AML-193 (cell line): Measurements from ENCODE around the gene HTATSF1.

Experiments
- DNase-seq, 2 experiments: peaks; one replicate each; lab custom pipeline; 2025; lab: John Stamatoyannopoulos, UW

Gene HTATSF1

GRCh38 chrX:136497556-136498052 is at the start of gene HTATSF1:
Gene HTATSF1, plus strand, starts transcription at chrX:136497592. Its CDS starts 93 bp downstream, at chrX:136497685.
- no peak for DNase-seq

DNA sequence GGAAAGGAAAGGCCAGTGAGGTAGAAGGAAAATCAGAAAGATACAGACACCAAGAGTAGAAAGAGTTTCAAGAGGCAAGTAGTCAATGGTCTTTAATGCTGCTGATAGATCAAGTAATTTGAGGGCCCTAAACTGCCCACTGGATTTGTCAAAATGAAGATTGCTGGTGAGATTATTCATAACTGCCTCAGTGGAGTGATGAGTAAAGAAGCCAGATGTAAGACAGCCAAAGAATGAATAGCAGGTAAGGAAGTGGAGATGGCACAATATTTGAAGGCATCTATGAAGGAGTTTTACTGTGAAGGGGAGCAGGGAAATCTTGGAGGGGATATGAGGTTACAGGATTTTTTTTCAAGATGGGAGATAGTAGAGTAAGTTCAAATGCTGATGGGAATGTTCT is 49.4 kb upstream of the HTATSF1 start:
- no peak for DNase-seq

DNA sequence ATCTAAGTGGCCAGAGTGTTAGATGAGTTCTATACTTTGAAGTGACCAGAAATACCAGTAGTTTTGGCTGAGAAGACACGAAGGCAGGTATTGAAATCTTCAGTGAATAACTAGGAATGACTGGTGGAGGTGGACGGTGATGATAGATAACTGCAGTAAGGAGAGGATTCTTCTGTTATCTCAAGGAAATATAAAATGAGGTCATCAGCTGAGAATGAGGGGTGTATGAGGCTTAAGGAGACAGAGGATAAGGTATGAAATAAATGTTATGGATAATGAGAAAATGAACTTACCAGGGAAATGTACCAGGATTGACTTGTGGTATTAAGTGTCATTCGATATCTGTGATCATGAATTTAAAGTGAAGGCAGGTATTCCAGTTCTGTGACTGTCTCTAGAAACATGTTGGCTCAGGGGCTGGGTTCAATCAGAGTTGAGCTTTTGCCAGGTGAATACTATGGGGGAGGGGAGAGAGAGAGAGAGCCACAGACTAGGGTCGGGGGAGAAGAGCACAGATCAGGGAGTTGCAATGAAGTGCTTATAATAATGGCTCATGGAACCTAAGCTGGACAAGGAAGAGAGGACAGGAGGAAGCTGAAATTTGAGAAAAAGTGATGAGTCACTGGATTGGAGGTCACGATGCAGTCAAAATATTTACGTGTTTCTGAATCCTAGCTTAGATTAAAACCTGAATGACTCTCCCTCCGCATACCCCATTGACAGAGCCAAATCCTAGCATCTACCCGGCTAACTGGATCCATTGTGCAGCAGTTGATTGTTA is 47.2 kb upstream of the HTATSF1 start:
- DNase-seq = no peak

- DNase-seq = no peak
Observed at GRCh38 chrX:136452614-136453013, 44.8 kb upstream of the HTATSF1 start.

DNA sequence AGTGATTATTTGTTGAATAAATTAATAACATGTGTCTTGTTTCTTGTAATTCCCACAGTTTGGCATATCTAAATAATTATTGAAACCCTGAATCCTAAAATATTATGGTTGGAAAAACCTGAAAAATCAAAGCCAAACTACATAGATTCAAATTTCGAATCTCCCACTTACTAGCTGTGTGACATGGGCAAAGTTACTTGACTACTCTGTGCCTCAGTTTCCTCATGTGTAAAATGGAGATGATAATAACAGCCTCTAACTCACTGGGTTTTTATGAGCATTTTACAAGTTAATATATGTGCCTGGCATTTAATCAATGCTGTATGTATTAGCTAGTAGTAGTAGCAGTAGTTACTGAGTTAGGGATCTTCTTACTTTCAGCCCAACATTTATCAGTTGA is 44.3 kb upstream of the HTATSF1 start:
- DNase-seq = no peak

GRCh38 chrX:136453771-136454170 is 43.6 kb upstream of the HTATSF1 start:
- no peak for DNase-seq

DNA sequence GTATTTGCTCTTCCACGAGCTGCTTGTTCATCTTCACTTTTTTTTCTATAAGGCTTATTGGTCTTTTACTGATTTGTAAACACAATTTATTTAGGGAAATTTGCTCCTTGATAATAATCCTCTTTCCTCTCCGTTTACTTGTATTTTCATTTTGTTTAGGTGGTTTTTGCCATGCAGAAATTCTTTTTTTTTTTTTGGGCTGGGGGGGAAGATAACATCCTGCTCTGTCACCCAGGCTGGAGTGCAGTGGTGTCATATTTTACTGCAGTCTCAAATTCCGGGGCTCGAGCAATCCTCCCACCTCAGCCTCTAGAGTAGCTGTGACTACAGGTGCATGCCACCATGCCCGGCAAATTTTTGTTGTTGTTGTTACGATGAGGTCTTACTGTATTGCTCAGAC is 41.3 kb upstream of the HTATSF1 start:
- no peak for DNase-seq

DNA sequence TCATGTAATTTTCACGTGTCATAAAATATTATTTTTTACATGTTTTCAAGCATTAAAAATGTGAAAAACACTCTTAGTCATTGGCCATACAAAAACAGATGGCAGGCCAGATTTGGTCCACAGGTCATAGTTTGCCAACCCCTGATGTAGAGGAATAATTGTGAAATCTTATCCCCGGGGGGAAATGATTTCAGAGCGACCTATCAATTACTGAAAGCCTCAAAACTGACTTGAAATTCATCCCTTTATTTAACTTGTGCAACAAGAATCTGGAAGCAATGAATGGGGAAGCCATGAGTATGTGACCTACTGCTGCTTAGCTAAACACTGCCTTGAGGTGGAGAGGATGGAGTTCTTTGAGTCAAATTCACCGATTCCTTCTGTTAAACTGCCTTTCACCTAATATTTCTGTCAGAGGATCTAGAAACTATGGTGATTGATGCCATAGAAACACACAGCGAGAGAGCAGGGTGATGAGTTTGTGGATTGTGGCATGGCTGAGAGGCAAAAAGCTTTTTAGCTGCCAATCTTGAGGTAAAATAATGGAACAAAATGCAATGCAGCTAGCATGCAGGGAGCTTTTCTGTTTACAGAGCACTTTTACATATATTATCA is 40.0 kb upstream of the HTATSF1 start:
- no peak for DNase-seq

GRCh38 chrX:136464589-136464988 is 32.8 kb upstream of the HTATSF1 start:
- no peak for DNase-seq

- no peak for DNase-seq
Observed at GRCh38 chrX:136467303-136467702, 30.1 kb upstream of the HTATSF1 start.

DNA sequence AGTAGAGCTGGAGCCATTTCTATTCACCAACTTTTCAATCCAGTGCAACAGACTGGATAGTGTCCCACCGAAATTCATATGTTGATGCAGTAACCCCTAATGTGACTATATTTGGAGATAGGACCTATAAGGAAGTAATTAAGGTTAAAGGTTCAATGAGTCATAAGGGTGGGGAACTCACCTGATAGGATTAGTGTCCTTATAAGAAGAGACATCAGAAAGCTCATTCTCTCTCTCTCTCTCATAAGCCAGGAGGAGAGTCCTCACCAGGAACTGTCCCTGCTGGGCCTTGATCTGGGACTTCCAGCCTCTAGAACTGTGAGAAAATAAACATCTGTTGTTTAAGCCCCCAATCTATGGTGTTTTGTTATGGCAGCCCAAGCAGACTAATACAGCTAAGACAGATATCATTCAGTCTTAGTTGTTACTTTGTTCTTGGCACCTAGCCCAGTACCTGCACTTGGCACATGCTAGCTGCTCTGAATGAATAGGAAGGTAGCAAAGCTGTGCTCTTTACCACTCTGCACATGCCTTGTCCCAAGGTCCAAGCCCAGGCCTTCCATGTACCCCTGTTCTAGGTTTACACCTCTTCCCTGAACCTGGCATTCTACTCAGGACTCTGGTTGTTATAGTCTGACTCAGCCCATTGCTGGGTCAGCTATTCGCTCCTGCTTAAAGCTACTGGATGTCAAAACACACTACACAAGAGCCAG is 28.8 kb upstream of the HTATSF1 start:
- no peak for DNase-seq

GRCh38 chrX:136473663-136474062 is 23.7 kb upstream of the HTATSF1 start:
- peak in 1 of 2 experiments; percentile 2 for DNase-seq

DNA sequence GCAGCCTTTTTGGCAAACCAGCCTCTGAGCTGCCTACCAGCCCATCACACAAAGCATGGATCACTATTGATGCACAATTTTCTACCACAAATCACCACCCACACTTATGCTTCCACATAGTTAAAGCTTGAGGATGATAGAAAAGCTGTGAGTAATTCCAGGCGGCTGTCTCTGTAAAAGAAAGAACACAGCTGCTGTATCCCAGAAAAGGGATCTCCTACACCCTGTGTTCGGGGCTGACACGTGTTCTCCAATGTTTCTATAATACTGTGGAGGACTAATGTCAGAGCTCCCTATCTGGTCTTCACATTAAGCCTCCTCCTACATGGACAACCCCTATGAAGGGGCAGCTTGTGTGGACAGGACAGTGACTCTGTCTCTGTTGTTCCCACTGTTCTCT is 22.2 kb upstream of the HTATSF1 start:
- no peak for DNase-seq

GRCh38 chrX:136476501-136476900 is 20.9 kb upstream of the HTATSF1 start:
- no peak for DNase-seq

- no peak for DNase-seq
Observed at GRCh38 chrX:136477026-136477425, 20.4 kb upstream of the HTATSF1 start.

GRCh38 chrX:136480383-136480782 is 17.0 kb upstream of the HTATSF1 start:
- DNase-seq = no peak

DNA sequence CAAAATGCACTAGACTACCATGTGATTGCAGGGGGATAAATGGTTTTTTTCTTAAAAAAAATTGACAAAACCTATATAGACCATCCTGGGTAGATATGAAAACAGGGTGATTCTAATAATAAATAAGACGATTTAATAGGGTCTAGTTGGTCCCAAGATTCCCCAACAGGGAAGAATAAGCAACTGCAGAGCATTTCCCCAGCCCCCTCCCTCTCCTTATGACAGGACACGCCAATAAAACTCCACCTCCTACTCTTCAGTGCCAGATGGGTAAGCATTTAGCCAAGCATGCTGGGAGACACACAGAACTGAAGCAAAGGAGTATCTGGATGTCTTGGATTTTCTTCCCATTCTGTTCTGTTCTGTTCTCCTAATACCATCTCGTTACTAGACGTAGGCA is 9.7 kb upstream of the HTATSF1 start, which contains the start of gene BRS3:
BRS3 (plus strand) TSS at position 301 of the 400 bp plus-strand sequence. CDS start 168 bp downstream, outside the sequence.
- no peak for DNase-seq

DNA sequence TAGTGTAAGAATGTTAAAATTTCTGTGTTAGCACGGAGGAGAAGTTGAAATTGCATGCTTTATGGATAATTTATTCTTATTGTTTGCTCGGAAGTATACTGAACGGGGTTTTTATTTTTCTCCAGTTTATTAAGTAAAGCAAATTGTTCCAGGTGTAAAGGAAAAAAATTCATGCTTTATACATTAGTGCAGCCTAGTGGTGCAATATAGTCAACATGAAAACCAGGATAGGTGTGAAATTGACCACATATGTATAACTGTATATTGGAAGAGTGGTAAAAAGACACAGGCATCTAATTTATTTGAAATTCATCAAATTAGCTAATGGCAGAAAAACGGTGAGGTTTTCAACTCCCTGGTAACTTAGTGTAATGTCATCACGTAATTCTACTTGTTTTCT is 8.7 kb upstream of the HTATSF1 start:
- DNase-seq = no peak

DNA sequence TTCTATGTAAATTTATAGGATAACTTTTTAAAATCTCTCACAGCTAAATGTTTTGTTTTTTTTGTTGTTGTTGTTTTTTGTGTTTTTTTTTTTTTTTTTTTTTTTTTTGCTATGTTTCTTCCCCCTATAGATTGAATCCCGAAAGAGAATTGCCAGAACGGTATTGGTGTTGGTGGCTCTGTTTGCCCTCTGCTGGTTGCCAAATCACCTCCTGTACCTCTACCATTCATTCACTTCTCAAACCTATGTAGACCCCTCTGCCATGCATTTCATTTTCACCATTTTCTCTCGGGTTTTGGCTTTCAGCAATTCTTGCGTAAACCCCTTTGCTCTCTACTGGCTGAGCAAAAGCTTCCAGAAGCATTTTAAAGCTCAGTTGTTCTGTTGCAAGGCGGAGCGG is 5.6 kb upstream of the HTATSF1 start:
- DNase-seq = no peak

- peak; percentile 9 to 23 for DNase-seq
Observed at GRCh38 chrX:136493011-136493410, 4.4 kb upstream of the HTATSF1 start.

DNA sequence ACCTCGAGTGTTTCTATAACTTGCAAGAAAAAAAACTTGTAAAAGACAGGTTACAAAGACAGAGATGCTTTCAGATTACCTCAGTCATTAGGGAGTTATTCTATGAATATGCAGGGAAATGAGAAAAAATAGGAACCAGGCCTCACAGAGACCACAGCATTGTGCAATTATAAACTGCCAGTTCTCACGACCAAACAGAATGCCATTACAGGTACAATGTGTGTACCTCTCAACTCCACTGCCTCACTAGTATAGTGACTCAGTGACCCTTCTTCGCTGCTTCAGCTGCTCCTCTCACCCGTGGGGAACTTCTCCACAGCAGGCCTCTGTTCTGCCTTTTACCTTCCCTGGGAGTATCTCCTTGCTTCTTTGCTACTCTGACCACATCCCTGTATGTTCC is 2.3 kb upstream of the HTATSF1 start:
- peak; percentile 54 to 62 for DNase-seq

DNA sequence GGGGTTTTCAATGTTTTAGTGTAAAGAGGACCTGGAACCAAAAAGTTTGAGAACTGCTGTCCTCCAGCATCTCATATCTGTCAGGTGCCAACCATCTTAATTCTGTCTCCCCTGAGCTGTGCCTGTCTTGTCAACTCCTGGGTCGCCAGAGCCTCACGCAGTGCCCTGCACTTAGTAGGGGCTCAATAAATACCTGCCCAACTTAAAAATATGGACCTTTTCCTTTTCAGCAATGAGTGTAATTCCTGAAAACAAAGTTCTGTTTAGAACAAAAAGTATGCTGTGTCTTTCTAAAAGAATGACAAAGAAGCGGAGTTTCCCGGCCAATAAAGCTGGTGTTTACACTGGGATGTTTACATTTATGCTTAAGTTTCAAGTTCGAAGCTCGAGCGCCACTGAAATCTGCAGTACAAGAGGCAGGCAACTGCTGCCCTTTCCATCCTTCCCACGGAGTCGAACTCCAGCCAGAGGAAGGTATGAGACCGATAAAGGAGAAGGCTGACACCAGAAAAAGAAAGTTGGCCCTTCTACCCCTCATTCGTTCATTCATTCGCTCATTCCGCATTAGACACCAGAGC is 1.1 kb upstream of the HTATSF1 start:
- DNase-seq = no peak
